ENCODE data around the gene SPEM3. TPM values are rescaled to one million over a fixed set of nuclear protein-coding genes. Genes with fewer than 3 reads are reported as not detected.
"Not testable (repeated sequence)": the region's sequence is repeated elsewhere in the genome, so short reads cannot be mapped to it uniquely, and the experiment has no call there.

Gene SPEM3
- polyA plus RNA-seq, 4 donors = not detected

DNA sequence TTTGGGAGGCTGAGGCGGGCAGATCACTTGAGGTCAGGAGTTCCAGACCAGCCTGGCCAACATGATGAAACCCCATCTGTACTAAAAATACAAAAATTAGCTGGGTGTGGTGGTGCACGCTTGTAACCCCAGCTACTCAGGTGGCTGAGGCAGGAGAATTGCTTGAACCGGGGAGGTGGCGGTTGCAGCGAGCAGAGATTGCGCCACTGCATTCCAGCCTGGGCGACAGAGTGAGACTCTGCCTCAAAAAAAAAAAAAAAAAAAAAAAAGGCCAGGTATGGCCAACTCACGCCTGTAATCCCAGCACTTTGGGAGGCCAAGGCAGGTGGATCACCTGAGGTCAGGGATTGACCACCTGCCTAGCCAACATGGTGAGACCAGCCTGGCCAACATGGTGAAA, 46.1 kb downstream of the SPEM3 start:
- H3K4me1 ChIP-seq (ENCODE audit: control insufficient read depth in 3 of 3, insufficient read depth in 2 of 3, low read depth in 1 of 3, low read length in 2 of 3) = peaks cover 0 to 45% (median 2%) of the 10 kb centered on the region in 3 donors
- H3K27ac ChIP-seq (ENCODE audit: low read depth in 1 of 3, low read length in 2 of 3) = peak overlapping the region in 1 of 3 donors; percentile 97
- FAIRE-seq; H3K9me3 ChIP-seq (ENCODE audit: control insufficient read depth in 2 of 2, insufficient read depth in 1 of 2, low read depth in 1 of 2, low read length in 1 of 2); H3K4me3 ChIP-seq (ENCODE audit: low read depth in 1 of 3, low read length in 3 of 3); H3K27me3 ChIP-seq (ENCODE audit: control insufficient read depth in 3 of 3, insufficient read depth in 3 of 3, low read length in 3 of 3): not testable (repeated sequence)
- H3K36me3 ChIP-seq (ENCODE audit: control insufficient read depth in 3 of 3, insufficient read depth in 2 of 3, low read depth in 1 of 3, low read length in 3 of 3) = peaks cover 0 to 60% (median 0%) of the 10 kb centered on the region in 3 donors
- 91 to 97% (median 93%) methylated on average over 7 to 8 of the region's 8 CpGs for WGBS, 3 donors
- DNase-seq = peak in 1 of 2 donors; percentile 46

DNA sequence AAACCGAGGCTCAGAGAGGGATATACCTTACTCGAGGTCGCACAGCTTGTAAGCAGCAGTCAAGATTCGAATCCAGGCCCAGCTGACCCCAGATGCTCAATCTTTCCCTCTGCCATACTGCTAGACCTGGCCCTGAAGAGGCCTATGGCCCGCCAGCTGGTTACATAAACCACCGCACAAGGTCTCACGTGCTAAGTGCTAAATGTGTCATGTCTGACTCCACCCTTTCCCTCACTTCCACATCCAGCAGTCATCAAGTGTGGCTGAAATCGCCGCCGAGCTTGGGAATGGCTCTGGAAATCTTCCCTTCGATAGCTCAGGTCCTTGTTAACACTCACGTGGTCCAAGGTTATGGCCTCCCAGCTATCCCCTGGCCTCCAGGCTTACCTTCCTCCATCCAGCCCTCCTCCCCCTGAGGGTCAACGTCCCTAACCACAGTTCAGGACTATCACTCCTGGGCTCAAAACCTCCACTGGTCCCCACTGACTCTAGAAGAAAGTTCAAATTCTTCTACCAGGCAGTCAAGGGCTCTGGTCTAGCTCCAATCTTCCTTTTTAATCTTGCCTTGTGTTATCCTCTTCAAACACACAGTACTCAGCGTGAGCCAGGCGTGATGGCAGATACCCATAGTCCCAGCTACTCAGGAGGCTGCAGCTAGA, 47.2 kb downstream of the SPEM3 start:
- Histone ChIP-seq H3K27ac (ENCODE audit: low read depth in 1 of 3, low read length in 2 of 3) (peak overlapping the region in 2 of 3 donors; percentile 97), H3K27me3 (ENCODE audit: control insufficient read depth in 3 of 3, insufficient read depth in 3 of 3, low read length in 3 of 3) (no peaks in the 10 kb centered on the region), H3K4me1 (ENCODE audit: control insufficient read depth in 3 of 3, insufficient read depth in 2 of 3, low read depth in 1 of 3, low read length in 2 of 3) (peaks cover 0 to 55% (median 4%) of the 10 kb centered on the region in 3 donors), H3K4me3 (ENCODE audit: low read depth in 1 of 3, low read length in 3 of 3) (no peak overlapping the region), H3K36me3 (ENCODE audit: control insufficient read depth in 3 of 3, insufficient read depth in 2 of 3, low read depth in 1 of 3, low read length in 3 of 3) (peaks cover 0 to 55% (median 0%) of the 10 kb centered on the region in 3 donors), H3K9me3 (ENCODE audit: control insufficient read depth in 2 of 2, insufficient read depth in 1 of 2, low read depth in 1 of 2, low read length in 1 of 2) (no peaks in the 10 kb centered on the region)
- no peak for FAIRE-seq
- WGBS, 3 donors = 64 to 81% (median 79%) methylated on average over 15 of the region's 15 CpGs
- peak in 1 of 2 donors; percentile 86 for DNase-seq

- no peak for FAIRE-seq
- 27 to 36% (median 32%) methylated on average over 3 of the region's 3 CpGs for WGBS, 3 donors
- Histone ChIP-seq H3K9me3 (ENCODE audit: control insufficient read depth in 2 of 2, insufficient read depth in 1 of 2, low read depth in 1 of 2, low read length in 1 of 2) (no peaks in the 10 kb centered on the region), H3K4me3 (ENCODE audit: low read depth in 1 of 3, low read length in 3 of 3) (no peak overlapping the region), H3K27me3 (ENCODE audit: control insufficient read depth in 3 of 3, insufficient read depth in 3 of 3, low read length in 3 of 3) (no peaks in the 10 kb centered on the region), H3K27ac (ENCODE audit: low read depth in 1 of 3, low read length in 2 of 3) (peak overlapping the region in 2 of 3 donors; percentile 97), H3K4me1 (ENCODE audit: control insufficient read depth in 3 of 3, insufficient read depth in 2 of 3, low read depth in 1 of 3, low read length in 2 of 3) (peaks cover 0 to 60% (median 4%) of the 10 kb centered on the region in 3 donors), H3K36me3 (ENCODE audit: control insufficient read depth in 3 of 3, insufficient read depth in 2 of 3, low read depth in 1 of 3, low read length in 3 of 3) (peaks cover 0 to 51% (median 0%) of the 10 kb centered on the region in 3 donors)
- no peak for DNase-seq
Measured at GRCh38 chr17:7476494-7476893, 47.8 kb downstream of the SPEM3 start.

DNA sequence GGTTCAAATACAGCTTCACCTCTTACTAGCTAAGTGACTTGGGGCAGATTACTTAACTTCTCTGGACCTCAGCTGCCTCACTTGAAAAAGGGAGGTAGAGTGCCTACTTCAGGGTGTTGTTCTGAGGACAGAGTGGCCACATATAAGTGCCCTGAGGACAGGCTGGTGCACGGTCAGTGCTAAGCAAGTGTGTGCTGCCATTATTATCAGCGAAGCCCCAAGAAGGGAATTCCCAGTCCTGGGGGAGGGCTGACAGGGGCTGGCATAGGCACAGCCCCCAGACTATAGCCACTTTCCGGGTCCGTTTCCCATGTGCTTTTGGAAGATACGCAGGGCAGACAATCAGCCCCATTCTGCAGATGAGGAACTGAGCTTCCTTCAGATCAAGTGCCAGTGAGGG, 48.3 kb downstream of the SPEM3 start:
- Histone ChIP-seq H3K27me3 (ENCODE audit: control insufficient read depth in 3 of 3, insufficient read depth in 3 of 3, low read length in 3 of 3) (no peaks in the 10 kb centered on the region), H3K4me3 (ENCODE audit: low read depth in 1 of 3, low read length in 3 of 3) (peak overlapping the region in 1 of 3 donors; percentile 79), H3K27ac (ENCODE audit: low read depth in 1 of 3, low read length in 2 of 3) (peak overlapping the region in 2 of 3 donors; percentile 97), H3K9me3 (ENCODE audit: control insufficient read depth in 2 of 2, insufficient read depth in 1 of 2, low read depth in 1 of 2, low read length in 1 of 2) (no peaks in the 10 kb centered on the region), H3K36me3 (ENCODE audit: control insufficient read depth in 3 of 3, insufficient read depth in 2 of 3, low read depth in 1 of 3, low read length in 3 of 3) (peaks cover 0 to 48% (median 0%) of the 10 kb centered on the region in 3 donors), H3K4me1 (ENCODE audit: control insufficient read depth in 3 of 3, insufficient read depth in 2 of 3, low read depth in 1 of 3, low read length in 2 of 3) (peaks cover 0 to 60% (median 4%) of the 10 kb centered on the region in 3 donors)
- FAIRE-seq (no peak), DNase-seq (no peak)
- 85 to 98% (median 95%) methylated on average over 5 of the region's 5 CpGs for WGBS, 3 donors

GRCh38 chr17:7477392-7478275, 49.0 kb downstream of the SPEM3 start:
- H3K36me3 ChIP-seq (ENCODE audit: control insufficient read depth in 3 of 3, insufficient read depth in 2 of 3, low read depth in 1 of 3, low read length in 3 of 3) = peaks cover 0 to 44% (median 0%) of the 10 kb centered on the region in 3 donors
- peak overlapping the region in 1 of 3 donors; percentile 79 for H3K4me3 ChIP-seq (ENCODE audit: low read depth in 1 of 3, low read length in 3 of 3)
- WGBS, 3 donors = 36 to 65% (median 59%) methylated on average over 26 of the region's 26 CpGs
- H3K9me3 ChIP-seq (ENCODE audit: control insufficient read depth in 2 of 2, insufficient read depth in 1 of 2, low read depth in 1 of 2, low read length in 1 of 2) = no peaks in the 10 kb centered on the region
- FAIRE-seq (no peak), DNase-seq (peak in 1 of 2 donors; percentile 91)
- peak overlapping the region in 2 of 3 donors; percentile 97 for H3K27ac ChIP-seq (ENCODE audit: low read depth in 1 of 3, low read length in 2 of 3)
- peaks cover 0 to 67% (median 4%) of the 10 kb centered on the region in 3 donors for H3K4me1 ChIP-seq (ENCODE audit: control insufficient read depth in 3 of 3, insufficient read depth in 2 of 3, low read depth in 1 of 3, low read length in 2 of 3)
- H3K27me3 ChIP-seq (ENCODE audit: control insufficient read depth in 3 of 3, insufficient read depth in 3 of 3, low read length in 3 of 3) = no peaks in the 10 kb centered on the region

DNA sequence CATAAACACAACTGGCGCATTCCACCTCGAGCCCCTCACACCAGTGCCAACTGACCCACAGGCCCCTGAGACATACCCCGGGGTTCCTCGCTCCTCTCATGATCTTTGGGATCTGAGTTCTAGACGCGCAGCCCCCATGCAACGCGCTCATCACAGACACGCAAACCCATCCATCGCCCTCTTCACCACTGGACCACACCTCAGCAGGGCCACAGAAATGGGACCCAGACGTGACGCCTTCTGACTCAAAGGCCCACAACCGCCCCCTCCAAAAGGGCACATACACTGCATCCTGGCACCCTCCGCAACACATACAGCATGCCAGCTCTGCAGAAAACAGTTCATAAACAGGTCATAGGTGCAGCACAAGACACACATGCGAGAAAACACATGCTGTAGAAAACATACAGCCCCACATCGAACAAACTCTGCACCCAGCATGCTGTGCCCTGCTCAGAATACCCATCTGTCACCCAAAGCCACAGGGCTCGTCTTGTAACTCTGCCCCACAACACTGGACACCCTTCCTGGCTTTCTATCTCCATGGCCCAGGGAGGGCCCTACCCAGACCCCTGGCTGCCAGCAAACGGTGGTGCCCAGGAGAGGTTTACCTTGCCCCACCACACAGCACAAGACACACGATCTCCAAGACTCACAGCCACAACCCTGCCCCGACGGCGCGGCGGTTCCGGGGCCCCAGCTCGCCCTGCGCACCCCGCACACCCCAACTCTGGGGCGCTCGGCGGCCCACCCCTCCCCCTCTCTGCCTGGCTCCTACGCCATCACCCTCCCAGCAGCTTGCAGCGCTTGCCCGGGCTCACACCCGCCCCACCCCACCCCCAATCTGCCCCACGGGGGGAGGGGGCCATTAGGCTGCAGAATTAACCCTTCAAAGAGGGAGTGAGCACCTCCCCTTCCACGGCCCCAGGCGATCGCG, 49.9 kb downstream of the SPEM3 start:
- Histone ChIP-seq H3K4me1 (ENCODE audit: control insufficient read depth in 3 of 3, insufficient read depth in 2 of 3, low read depth in 1 of 3, low read length in 2 of 3) (peaks cover 0 to 75% (median 4%) of the 10 kb centered on the region in 3 donors), H3K4me3 (ENCODE audit: low read depth in 1 of 3, low read length in 3 of 3) (peak overlapping the region; percentile 79 to 97 (median 97)), H3K36me3 (ENCODE audit: control insufficient read depth in 3 of 3, insufficient read depth in 2 of 3, low read depth in 1 of 3, low read length in 3 of 3) (peaks cover 0 to 40% (median 0%) of the 10 kb centered on the region in 3 donors), H3K27ac (ENCODE audit: low read depth in 1 of 3, low read length in 2 of 3) (peak overlapping the region; percentile 94 to 97 (median 97)), H3K27me3 (ENCODE audit: control insufficient read depth in 3 of 3, insufficient read depth in 3 of 3, low read length in 3 of 3) (no peaks in the 10 kb centered on the region), H3K9me3 (ENCODE audit: control insufficient read depth in 2 of 2, insufficient read depth in 1 of 2, low read depth in 1 of 2, low read length in 1 of 2) (no peaks in the 10 kb centered on the region)
- DNase-seq = peak; percentile 51 to 85
- FAIRE-seq = no peak
- WGBS, 3 donors = 21 to 28% (median 26%) methylated on average over 39 to 40 of the region's 40 CpGs

DNA sequence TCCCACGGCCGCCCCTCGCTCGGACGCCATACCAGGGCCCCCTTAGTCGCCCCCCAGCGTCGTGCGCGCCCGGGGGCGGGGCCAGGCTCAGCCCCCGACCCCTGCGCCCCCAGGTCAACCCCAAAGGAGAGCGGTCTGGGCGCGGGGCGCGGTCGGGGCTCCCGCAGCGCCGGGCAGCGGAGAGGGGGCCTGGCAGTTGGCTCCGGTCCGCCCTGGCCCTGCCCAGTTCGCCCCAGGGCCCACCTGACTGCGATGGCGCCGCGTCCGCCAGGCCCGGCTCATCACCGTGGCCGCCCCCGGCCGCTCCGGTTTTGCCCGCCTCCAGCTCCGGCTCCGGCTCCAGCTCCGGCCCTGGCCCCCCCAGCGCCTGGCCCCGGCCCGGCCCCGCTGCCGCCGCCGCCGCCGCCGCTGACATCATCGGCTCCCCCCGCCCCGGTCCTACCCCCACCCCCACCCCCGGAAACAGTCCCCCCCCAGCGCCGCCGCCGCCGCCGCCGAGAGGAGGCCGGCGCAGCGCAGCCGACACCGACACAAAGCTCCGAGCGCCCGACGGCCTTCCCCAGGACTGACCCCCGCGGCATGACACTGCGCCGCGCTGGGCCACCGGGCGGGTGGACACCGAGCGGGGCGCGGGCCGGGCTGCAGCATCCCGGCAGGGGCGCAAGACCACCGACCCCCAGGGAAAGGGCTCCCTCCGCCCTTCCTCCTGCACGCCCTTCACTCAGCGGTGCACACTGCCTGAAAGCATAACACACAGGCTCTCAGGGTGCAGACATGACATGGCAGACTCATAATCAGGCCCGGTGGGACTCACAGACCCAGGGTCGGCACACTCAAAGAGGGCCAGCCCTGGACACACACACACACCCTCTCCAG, 50.8 kb downstream of the SPEM3 start, which contains the start of gene ZBTB4:
ZBTB4 (minus strand) TSS at position 419 of the 876 bp plus-strand sequence. CDS start 12,830 bp downstream, outside the sequence.
- Histone ChIP-seq H3K4me3 (ENCODE audit: low read depth in 1 of 3, low read length in 3 of 3) (peak within 1 kb of the TSS; percentile 79 to 97 (median 97)), H3K9me3 (ENCODE audit: control insufficient read depth in 2 of 2, insufficient read depth in 1 of 2, low read depth in 1 of 2, low read length in 1 of 2) (no peaks in the 10 kb centered on the region), H3K4me1 (ENCODE audit: control insufficient read depth in 3 of 3, insufficient read depth in 2 of 3, low read depth in 1 of 3, low read length in 2 of 3) (peaks cover 0 to 72% (median 4%) of the 10 kb centered on the region in 3 donors), H3K36me3 (ENCODE audit: control insufficient read depth in 3 of 3, insufficient read depth in 2 of 3, low read depth in 1 of 3, low read length in 3 of 3) (peaks cover 0 to 32% (median 0%) of the 10 kb centered on the region in 3 donors), H3K27ac (ENCODE audit: low read depth in 1 of 3, low read length in 2 of 3) (peak within 1 kb of the TSS; percentile 94 to 97 (median 97)), H3K27me3 (ENCODE audit: control insufficient read depth in 3 of 3, insufficient read depth in 3 of 3, low read length in 3 of 3) (no peaks in the 10 kb centered on the region)
- DNase-seq = peak; percentile 49 to 88
- FAIRE-seq = no peak
- 1% methylated on average over 25 to 92 of the region's 92 CpGs for WGBS, 3 donors
